K562 (cell line): ENCODE measurements around the gene NUP205. TPM values are rescaled to one million over a fixed set of nuclear protein-coding genes. Genes with fewer than 3 reads are reported as not detected.

Source experiments
- ATAC-seq: fragments of 200-7000 bp; cut with Tn5 transposase; 3 replicates; pipeline ENCODE4 v1.9.1; 2020; ENCODE audit warnings: moderate library complexity
- BruUV-seq: library from RNA; stranded (reverse); fragments of 400-500 nt; replicated peaks from 2 replicates; lab custom pipeline; 2021; lab: Mats Ljungman, UMichigan
- CTCF ChIA-PET: fragments of 300-600 bp; formaldehyde crosslinking; extraction: SDS; loops from one replicate; lab custom pipeline; 2021; ENCODE audit warnings: low intra/inter-chr PET ratio; lab: Yijun Ruan, JAX
- POLR2A ChIA-PET: fragments of 300-600, 350-650 bp; sonication (Branson Sonifier 250); formaldehyde crosslinking; extraction: SDS; loops from one replicate; lab custom pipeline; 2021; ENCODE audit warnings: antibody characterized with exemption, inconsistent platforms; lab: Yijun Ruan, JAX
- DNase-seq, 4 experiments: peaks; one replicate each; pipeline versions ENCODE4 v3.0.0 to v3.0.0-alpha.2; 2011 to 2018; ENCODE audit warnings: low spot score in 3 of 4, mixed read lengths in 3 of 4; ENCODE audit errors: extremely low read depth in 1 of 4
- FAIRE-seq: peaks from 2 replicates; lab custom pipeline; 2011; peaks lifted over from hg19 to GRCh38; lab: Jason Lieb, UNC
- H2AFZ ChIP-seq: 2 replicates; pipeline ENCODE4 v1.6.0; 2011; ENCODE audit warnings: low read depth, low read length, control low read depth, inconsistent platforms
- H3K27ac ChIP-seq: fragments of 200-600 bp; 3 replicates; pipeline ENCODE4 v1.8.0; 2011; ENCODE audit warnings: low read depth, mild to moderate bottlenecking, control low read depth, inconsistent platforms, low read length, moderate library complexity, mixed read lengths; ENCODE audit errors: extremely low read depth
- H3K27me3 ChIP-seq, 2 experiments: fragments of 300-600 bp in 1 of 2; 2 replicates in 1 of 2; 3 replicates in 1 of 2; pipeline versions ENCODE4 v1.6.0 to v1.8.0; 2011; ENCODE audit warnings: inconsistent platforms in 2 of 2, low read length in 2 of 2, mild to moderate bottlenecking in 1 of 2, mixed read lengths in 1 of 2, moderate library complexity in 1 of 2; ENCODE audit not compliant: control insufficient read depth in 2 of 2, insufficient read depth in 2 of 2
- H3K36me3 ChIP-seq: fragments of 300-600 bp; 3 replicates; pipeline ENCODE4 v1.8.0; 2011; ENCODE audit warnings: mild to moderate bottlenecking, low read length, inconsistent platforms; ENCODE audit not compliant: control insufficient read depth, insufficient read depth
- H3K4me1 ChIP-seq, 2 experiments: fragments of 200-600 bp in 1 of 2; replicated peaks in 1 of 2; 2 replicates in 1 of 2; 3 replicates in 1 of 2; pipeline versions ENCODE4 v1.5.1 to v1.8.0; 2011; ENCODE audit warnings: inconsistent platforms in 2 of 2, low read length in 2 of 2, mild to moderate bottlenecking in 1 of 2, mixed read lengths in 1 of 2, moderate library complexity in 1 of 2; ENCODE audit not compliant: control insufficient read depth in 2 of 2, insufficient read depth in 2 of 2
- H3K4me2 ChIP-seq: 2 replicates; pipeline ENCODE4 v1.6.1; 2011; ENCODE audit warnings: low read length, control low read depth, inconsistent platforms, mixed read lengths; ENCODE audit not compliant: insufficient read depth
- H3K4me3 ChIP-seq: fragments of 200-600 bp; sonication (generic), shearing (Covaris generic); 2 replicates; pipeline ENCODE4 v1.5.1; 2016; ENCODE audit warnings: control low read depth, inconsistent platforms
- H3K79me2 ChIP-seq: fragments of 200-600 bp; 3 replicates; pipeline ENCODE4 v1.8.0; 2011; ENCODE audit warnings: low read length, inconsistent platforms; ENCODE audit not compliant: control insufficient read depth, insufficient read depth
- H3K9ac ChIP-seq, 2 experiments: 2 replicates each; pipeline versions ENCODE4 v1.6.0 to v1.6.1; 2011; ENCODE audit warnings: low read depth in 2 of 2, low read length in 2 of 2, control low read depth in 1 of 2, inconsistent platforms in 1 of 2, mild to moderate bottlenecking in 1 of 2, mixed read lengths in 1 of 2; ENCODE audit not compliant: insufficient read depth in 1 of 2
- H3K9me1 ChIP-seq: one replicate; pipeline ENCODE4 v1.6.0; 2011; ENCODE audit warnings: inconsistent platforms, mild to moderate bottlenecking, low read length, moderate library complexity; ENCODE audit not compliant: control insufficient read depth, insufficient read depth
- H3K9me3 ChIP-seq: replicated peaks from 2 replicates; pipeline ENCODE4 v1.5.1; 2011; ENCODE audit warnings: low read depth, low read length, inconsistent platforms; ENCODE audit not compliant: control insufficient read depth, insufficient read depth
- H4K20me1 ChIP-seq: replicated peaks from 2 replicates; pipeline ENCODE4 v1.6.1; 2011; ENCODE audit warnings: low read length, inconsistent platforms, mixed read lengths; ENCODE audit not compliant: control insufficient read depth, insufficient read depth
- ARNT ChIP-seq, 2 experiments: fragments of 450-650 bp; IDR thresholded peaks; 2 replicates each; pipeline ENCODE4 v1.6.1; 2016; ENCODE audit warnings: mild to moderate bottlenecking in 1 of 2
- CEBPB ChIP-seq: fragments of 450-650 bp; IDR thresholded peaks from 2 replicates; pipeline ENCODE4 v1.6.1; 2016; ENCODE audit warnings: missing genetic modification characterization, missing compliant biosample characterization
- CEBPG ChIP-seq, 3 experiments: fragments of 200-800 bp in 1 of 3; sonication (Bioruptor generic) in 1 of 3; sonication (generic) in 1 of 3; formaldehyde crosslinking in 1 of 3; IDR thresholded peaks in 2 of 3; conservative IDR thresholded peaks in 1 of 3; 2 replicates each; pipeline versions ENCODE4 v1.6.1 to v1.8.0; 2016 to 2022; ENCODE audit warnings: missing compliant biosample characterization in 2 of 3, missing genetic modification characterization in 2 of 3, mild to moderate bottlenecking in 1 of 3, missing genetic modification reagents in 1 of 3
- HNRNPK ChIP-seq: fragments of 200-400 bp; formaldehyde crosslinking; IDR thresholded peaks from one replicate; pipeline ENCODE4 v1.6.1; 2018; ENCODE audit warnings: mild to moderate bottlenecking, low read depth, low read length; ENCODE audit not compliant: poor library complexity, severe bottlenecking
- MCM5 ChIP-seq: fragments of 450-650 bp; IDR thresholded peaks from 2 replicates; pipeline ENCODE4 v1.6.1; 2016; ENCODE audit warnings: low read depth
- NBN ChIP-seq: fragments of 450-650 bp; IDR thresholded peaks from 2 replicates; pipeline ENCODE4 v1.6.1; 2016; ENCODE audit warnings: low read depth, mild to moderate bottlenecking
- TAF1 ChIP-seq: IDR thresholded peaks from 2 replicates; pipeline ENCODE4 v1.6.1; 2011; ENCODE audit warnings: mild to moderate bottlenecking, low read length, moderate library complexity; ENCODE audit not compliant: insufficient read depth, control insufficient read depth, severe bottlenecking; ENCODE audit errors: extremely low read depth
- ZNF347 ChIP-seq: fragments of 450-650 bp; formaldehyde crosslinking; IDR thresholded peaks from 2 replicates; pipeline ENCODE4 v1.4.0; 2020; ENCODE audit warnings: low read depth, mild to moderate bottlenecking, moderate library complexity
- ZNF76 ChIP-seq: fragments of 250-450 bp; sonication (Bioruptor Pico); IDR thresholded peaks from 2 replicates; pipeline ENCODE4 v1.4.0; 2020; ENCODE audit warnings: mild to moderate bottlenecking, moderate library complexity, borderline replicate concordance
- WGBS: fragments of 100-300 bp; shearing (Covaris generic); methylation state at CpG from one replicate; pipeline ENCODE4 v1.1.6; 2016; ENCODE audit warnings: low coverage, mixed read lengths; ENCODE audit not compliant: insufficient coverage; ENCODE audit errors: missing lambda C conversion rate; 5-methylcytosine and 5-hydroxymethylcytosine counted together
- in situ Hi-C: fragments of 300-500 bp; cut with MboI; formaldehyde crosslinking; loops from 4 replicates; pipeline ENCODE4 v1.15.0; 2018; ENCODE audit warnings: inconsistent platforms, mixed read lengths
- intact Hi-C: fragments of 100-400 bp; cut with micrococcal nuclease; formaldehyde crosslinking; loops from 2 replicates; pipeline ENCODE4 v1.14.2; 2022
- polyA plus RNA-seq, 8 experiments: library from polyadenylated mRNA; depleted of rRNA in 4 of 8; stranded (reverse) in 5 of 8; unstranded in 3 of 8; fragments of >200 nt; fragmentation: Nextera tagmentation in 2 of 8; fragmentation: Illumina TruSeq in 1 of 8; extraction: Ambion mirVana in 2 of 8; extraction: Trizol in 1 of 8; gene quantifications; 2 replicates each; pipeline versions ENCODE4 v1.2.1 to v1.2.3, GENCODE V29; 2011 to 2014; ENCODE audit warnings: inconsistent platforms in 1 of 8, missing spikeins in 1 of 8
- total RNA-seq, 7 experiments: library from RNA; depleted of rRNA in 6 of 7; stranded (reverse); fragments of >200 nt in 6 of 7; fragmentation: Illumina TruSeq in 2 of 7; extraction: Trizol in 2 of 7; gene quantifications; 2 replicates each; pipeline versions ENCODE4 v1.2.1 to v1.2.3, GENCODE V29; 2011 to 2021; ENCODE audit warnings: low replicate concordance in 1 of 7

NUP205 gene
- total and polyA plus RNA-seq, 9 of the 15 experiments (the other 6 are each of a cell fraction or from before 2014, with no cell fraction given), result 101 to 282 (median 193) TPM

GRCh38 chr7:135685306-135686084 is 127.8 kb downstream of the NUP205 start:
- peaks cover 15% of the 10 kb centered on the region; the same call in 1 of the 2 replicates for H4K20me1 ChIP-seq
- no peak overlapping the region for H3K4me3 ChIP-seq
- FAIRE-seq (no peak), ATAC-seq (no peak), DNase-seq (no peak)
- TF ChIP-seq TAF1 (no peak), NBN (no peak), HNRNPK (no peak), CEBPB (tag) (peak; percentile 88), ZNF347 (no peak), ZNF76 (CRISPR knock-in tag) (no peak), ARNT (IDR thresholded peaks at IDR 0.05) (no peak), MCM5 (no peak), CEBPG (CRISPR knock-in tag; IDR thresholded peaks at IDR 0.05) (no peak), CEBPG (tag; conservative IDR thresholded peaks at IDR 0.05 in 1 of 2, IDR thresholded peaks at IDR 0.05 in 1 of 2) (peak; percentile 66 to 84)
- CTCF ChIA-PET, result no interaction called here
- in situ Hi-C loops (no loop called here), intact Hi-C loops (no loop called here)
- no peaks in the 10 kb centered on the region for H3K9me3 ChIP-seq
- POLR2A ChIA-PET, result interaction anchor here (0.7 to 1.3 kb wide), 7 partner anchors 12 to 1050 kb away, joined by 3 to 5 read pairs (median 4); partner anchors contain the start of gene STMP1
- no peaks in the 10 kb centered on the region for H3K79me2 ChIP-seq
- peaks cover 2 to 3% of the 10 kb centered on the region in 2 experiments; a peak in 3 of 5 replicates for H3K4me1 ChIP-seq
- H3K9ac ChIP-seq, result peak overlapping the region in 1 of 2 experiments; percentile 10; a peak in 1 of 4 replicates
- no peaks in the 10 kb centered on the region for H3K27me3 ChIP-seq
- H3K4me2 ChIP-seq, result no peak overlapping the region
- WGBS, result 29% methylated on average over 9 of the region's 9 CpGs
- H3K27ac ChIP-seq, result no peak overlapping the region
- no peaks in the 10 kb centered on the region for H3K36me3 ChIP-seq
- no TSS peak for BruUV-seq
- H2AFZ ChIP-seq, result no peak overlapping the region
- H3K9me1 ChIP-seq, result no peaks in the 10 kb centered on the region
